ENCODE data around the gene MPRIP.

DNA sequence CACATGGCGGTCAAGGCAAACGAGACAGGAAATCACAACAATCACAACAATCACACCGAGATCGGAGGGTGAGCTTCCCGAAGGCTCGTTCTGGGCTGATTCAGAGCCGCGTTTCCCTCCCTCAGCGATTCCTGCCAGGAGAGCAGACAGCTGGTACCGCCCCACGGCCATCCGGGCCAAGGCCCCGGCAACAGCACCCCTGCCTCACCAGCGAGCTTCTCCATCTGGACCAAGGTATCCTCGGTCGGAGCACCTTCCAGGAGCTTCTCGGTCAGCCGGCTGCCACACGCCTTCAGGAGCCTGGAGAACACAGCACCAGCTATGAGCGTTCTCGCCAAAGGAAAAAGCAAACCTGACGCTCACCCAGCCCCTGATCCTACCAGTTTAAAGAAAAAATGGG, 179.1 kb downstream of the MPRIP start:
- no peak for TF ChIP-seq POLR2AphosphoS5 (IDR thresholded peaks at IDR 0.05)
- no peak for TF ChIP-seq SMC3 (conservative IDR thresholded peaks at IDR 0.05; ENCODE audit: poor library complexity)
- TF ChIP-seq, protein P1, sequence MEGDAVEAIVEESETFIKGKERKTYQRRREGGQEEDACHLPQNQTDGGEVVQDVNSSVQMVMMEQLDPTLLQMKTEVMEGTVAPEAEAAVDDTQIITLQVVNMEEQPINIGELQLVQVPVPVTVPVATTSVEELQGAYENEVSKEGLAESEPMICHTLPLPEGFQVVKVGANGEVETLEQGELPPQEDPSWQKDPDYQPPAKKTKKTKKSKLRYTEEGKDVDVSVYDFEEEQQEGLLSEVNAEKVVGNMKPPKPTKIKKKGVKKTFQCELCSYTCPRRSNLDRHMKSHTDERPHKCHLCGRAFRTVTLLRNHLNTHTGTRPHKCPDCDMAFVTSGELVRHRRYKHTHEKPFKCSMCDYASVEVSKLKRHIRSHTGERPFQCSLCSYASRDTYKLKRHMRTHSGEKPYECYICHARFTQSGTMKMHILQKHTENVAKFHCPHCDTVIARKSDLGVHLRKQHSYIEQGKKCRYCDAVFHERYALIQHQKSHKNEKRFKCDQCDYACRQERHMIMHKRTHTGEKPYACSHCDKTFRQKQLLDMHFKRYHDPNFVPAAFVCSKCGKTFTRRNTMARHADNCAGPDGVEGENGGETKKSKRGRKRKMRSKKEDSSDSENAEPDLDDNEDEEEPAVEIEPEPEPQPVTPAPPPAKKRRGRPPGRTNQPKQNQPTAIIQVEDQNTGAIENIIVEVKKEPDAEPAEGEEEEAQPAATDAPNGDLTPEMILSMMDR (IDR thresholded peaks at IDR 0.05; ENCODE audit: poor library complexity, severe bottlenecking) = no peak
- TF ChIP-seq EZH2 (IDR thresholded peaks at IDR 0.05; ENCODE audit: borderline replicate concordance, insufficient read depth, low read length, poor library complexity, severe bottlenecking) = no peak
- TF ChIP-seq MXI1 (conservative IDR thresholded peaks at IDR 0.05; ENCODE audit: poor library complexity, severe bottlenecking) = no peak
